ENCODE results near the gene EXOC6.

Gene EXOC6

DNA sequence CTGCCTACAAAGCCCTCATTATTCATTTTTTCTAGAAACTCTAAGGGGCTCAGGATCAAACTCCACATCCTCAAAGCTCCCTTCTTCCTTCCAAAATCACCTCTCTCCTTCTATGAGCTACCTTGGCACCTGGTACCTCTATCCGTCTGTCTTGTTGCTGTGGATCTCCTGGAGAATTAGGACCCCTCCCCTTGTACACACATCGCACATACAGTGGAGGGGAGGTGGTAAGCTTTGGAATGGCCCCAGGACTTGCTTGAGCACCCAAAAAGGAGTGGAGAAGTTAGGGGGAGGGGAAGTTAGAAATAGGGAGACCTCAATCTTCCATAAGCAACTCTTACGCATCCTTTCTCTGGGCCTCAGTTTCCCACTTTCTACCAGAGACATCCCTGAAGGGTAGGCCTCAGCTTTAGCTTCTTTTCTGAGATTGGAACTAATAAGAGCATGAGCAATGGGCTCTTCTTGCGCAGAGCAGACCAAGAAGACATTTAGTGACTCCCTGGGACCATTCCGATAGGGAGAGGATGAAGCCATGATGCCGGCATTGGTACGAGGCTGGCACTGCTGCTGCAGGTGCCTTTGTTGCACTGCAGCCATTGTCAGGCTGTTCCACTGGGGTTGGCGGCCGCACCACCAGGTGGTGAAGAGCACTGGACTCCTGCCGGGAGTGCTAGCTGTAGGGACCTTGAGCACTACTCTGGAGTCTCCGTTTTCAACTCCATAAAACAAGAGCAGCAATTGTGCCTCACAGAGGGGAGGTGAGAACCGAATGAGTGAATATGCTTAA lies 216.7 kb downstream of the EXOC6 start:
- no peak for DNase-seq (ENCODE audit: low read depth)

DNA sequence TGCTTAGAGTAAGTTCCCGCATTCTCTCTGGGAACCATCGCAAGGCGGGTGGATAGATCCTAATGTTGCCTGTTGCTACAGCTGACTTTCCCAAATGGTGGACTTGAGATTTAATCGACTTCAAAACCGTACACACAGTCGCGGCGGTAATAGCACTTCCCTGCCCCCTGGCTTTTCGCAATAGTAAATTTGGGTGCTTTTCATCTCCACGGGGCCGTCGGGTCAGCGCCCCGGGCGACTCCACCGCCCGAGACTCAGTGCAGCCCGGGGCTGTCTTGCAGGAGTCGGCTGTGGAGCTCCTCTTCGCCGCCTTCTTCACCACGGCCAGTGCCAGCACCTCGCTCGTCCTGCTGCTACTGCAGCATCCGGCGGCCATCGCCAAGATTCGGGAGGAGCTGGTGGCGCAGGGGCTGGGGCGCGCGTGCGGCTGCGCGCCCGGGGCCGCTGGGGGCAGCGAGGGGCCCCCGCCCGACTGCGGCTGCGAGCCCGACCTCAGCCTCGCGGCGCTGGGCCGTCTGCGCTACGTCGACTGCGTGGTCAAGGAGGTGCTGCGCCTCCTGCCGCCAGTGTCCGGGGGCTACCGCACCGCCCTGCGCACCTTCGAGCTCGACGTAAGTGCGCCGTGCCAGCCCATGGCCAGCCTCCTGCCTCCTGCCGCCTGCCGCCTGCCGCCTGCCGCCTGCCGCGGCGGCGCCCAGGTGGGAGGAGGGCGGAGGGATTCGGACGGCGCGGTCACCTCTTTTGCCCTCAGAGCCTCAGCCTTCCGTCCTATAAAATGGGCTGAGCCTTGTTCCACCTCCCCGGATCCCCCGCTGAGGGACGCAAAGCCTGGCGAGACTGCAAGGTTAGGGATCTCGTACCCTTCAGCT lies 217.6 kb downstream of the EXOC6 start:
- DNase-seq (ENCODE audit: low read depth), result no peak

GRCh38 chr10:93066544-93066913 lies 218.2 kb downstream of the EXOC6 start:
- DNase-seq (ENCODE audit: low read depth), result no peak

DNA sequence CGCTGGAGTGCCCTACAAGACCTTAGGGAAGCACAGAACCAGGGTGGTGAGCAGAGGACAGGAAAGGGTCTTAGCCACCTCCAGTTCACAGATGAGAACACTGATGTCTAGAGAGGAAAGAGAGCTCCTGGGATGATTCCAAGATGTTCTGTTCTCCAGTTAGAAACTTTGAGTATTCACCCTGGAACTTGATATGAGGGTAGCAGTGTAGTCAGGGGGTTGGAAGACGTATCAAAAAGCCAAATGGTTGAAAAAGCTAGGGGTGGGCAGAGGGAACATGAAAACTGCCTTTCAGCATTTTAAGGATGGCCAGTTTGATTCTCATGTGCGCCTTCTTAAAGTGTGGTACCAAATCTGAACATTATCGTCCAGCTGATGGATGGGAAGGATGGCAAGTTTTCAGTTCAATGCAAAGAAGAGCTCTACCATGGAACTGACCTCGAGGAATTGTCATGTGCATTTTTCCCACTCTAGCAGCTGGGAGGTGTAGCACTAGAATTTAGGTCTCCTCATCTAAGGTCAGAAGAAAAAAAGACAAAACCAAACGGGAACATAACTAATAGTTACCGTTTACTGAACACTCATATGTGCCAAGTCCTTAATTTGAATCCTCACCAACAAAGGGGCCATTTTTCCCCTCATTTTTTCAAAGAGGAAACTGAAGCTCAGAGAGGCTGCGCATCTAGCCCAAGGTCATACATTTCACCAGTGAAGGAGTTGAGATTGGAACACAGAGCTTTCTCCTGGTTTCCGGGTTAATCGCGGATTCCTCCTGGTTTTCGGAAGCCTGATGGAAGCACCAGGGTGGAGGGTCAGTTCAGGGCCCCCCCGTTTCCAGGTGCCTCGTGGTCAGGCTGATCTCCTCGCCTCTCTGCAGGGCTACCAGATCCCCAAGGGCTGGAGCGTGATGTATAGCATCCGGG lies 219.4 kb downstream of the EXOC6 start:
- DNase-seq (ENCODE audit: low read depth), result no peak

- DNase-seq (ENCODE audit: low read depth), result peak; percentile 37
Observed at GRCh38 chr10:93068411-93069244, 220.3 kb downstream of the EXOC6 start.

GRCh38 chr10:93069245-93069561 lies 220.9 kb downstream of the EXOC6 start:
- DNase-seq (ENCODE audit: low read depth), result no peak

DNA sequence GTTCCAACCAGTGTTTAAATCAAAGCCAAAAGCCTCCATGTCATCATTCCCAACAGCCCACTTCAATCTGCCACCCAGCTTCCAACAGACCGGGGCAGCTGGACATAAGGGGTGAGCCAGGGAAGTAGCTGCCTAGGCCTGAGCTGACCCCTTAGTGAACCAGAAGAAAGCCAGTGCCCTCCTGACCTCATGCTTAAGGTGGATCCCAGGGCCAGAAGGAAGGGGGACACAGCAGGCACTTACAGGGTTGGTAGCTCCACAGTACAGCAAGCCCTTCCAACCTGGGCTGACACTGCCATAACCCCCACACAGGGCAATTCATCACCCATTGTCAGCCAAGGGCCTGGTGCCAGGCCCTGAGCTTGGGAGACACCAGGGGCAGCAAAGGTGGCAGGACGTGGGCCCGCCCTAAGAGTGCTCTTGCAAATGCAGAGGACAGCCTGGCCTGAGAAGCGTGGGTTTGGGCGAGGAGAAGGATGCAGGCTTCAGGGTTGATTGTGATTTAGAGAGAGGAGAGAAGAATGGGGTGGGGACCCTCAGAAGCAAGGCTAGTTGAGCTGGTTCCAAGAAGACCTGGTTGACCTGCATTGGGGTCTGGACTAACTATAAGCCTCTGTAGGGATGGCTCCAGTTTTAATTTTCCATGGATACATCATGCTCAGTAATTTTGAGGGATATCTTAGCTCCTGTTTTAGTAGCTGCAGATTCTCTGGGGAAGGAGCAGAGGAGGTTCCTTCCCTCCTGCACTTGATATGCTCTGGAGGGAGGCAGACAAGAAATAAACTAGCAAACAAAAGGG lies 222.3 kb downstream of the EXOC6 start:
- no peak for DNase-seq (ENCODE audit: low read depth)

DNA sequence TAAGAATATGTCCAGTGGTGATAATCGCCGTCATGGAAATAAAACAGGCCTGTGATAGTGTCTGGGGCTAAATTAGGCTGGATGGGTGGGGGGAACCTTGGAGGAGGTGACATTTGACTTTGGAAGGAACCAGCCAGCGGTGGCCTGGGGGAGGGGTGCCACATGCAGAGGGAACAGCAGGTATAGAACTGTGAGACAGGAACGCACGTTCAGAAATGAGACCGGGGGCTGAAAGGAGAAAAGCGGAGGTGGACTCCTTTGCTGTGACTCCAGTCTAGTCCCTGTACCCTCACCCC lies 222.8 kb downstream of the EXOC6 start:
- DNase-seq (ENCODE audit: low read depth), result no peak

- DNase-seq (ENCODE audit: low read depth), result no peak
Observed at GRCh38 chr10:93071674-93072224, 223.4 kb downstream of the EXOC6 start.

GRCh38 chr10:93072225-93072712 lies 223.9 kb downstream of the EXOC6 start:
- no peak for DNase-seq (ENCODE audit: low read depth)

DNA sequence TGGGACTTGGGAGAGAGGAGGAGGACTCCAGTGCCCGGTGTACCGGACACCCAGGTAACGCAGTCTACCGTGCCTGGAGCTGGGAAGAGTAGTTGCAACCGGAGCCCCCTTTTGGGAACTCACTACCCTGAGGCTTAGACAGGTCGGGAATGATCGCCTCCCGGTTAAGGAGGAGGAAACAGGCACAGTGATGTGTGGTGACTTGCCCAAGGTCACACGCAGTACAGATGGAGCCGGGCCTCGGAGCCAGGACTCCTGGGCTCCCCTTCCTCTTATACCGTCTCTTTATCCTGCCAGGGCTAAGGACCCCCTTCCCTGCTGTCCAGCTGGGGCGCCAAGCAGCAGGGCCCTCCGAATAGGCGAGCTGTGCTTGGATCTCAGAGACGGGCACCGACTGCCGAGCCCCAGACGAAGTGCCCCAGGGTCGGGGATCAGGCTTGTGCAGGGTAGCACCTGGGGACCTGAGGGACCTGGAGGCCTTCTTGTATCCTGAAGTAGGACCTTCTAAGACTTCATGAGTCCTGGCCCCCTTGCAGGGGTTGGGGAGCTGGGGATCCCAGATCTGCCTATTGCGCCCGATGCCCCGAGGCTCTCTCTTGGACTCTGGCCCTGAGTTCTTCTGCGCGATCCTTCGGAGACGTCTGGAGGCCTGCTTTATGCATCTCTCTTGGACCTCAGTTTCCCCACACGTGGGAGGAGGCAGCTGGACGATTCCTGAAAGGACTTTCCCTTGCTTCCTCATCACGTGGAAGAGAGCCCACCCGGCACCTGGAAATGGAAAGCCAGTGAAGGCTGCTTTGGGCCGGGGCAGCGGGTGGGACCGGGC lies 224.6 kb downstream of the EXOC6 start:
- no peak for DNase-seq (ENCODE audit: low read depth)

DNA sequence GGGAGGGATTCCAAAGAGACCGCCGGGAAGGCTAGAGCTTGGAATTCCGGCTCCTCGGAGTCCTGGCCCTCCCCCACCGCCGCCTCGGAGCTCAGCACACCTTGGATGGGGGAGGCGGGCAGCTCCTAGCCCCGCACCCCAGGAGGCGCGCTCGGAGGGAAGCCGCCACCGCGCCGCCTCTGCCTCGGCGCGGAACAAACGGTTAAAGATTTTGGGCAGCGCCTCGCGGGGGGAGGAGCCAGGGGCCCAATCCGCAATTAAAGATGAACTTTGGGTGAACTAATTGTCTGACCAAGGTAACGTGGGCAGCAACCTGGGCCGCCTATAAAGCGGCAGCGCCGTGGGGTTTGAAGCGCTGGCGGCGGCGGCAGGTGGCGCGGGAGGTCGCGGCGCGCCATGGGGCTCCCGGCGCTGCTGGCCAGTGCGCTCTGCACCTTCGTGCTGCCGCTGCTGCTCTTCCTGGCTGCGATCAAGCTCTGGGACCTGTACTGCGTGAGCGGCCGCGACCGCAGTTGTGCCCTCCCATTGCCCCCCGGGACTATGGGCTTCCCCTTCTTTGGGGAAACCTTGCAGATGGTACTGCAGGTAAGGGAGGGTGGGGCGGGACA lies 225.3 kb downstream of the EXOC6 start, which contains the start of gene CYP26A1:
Gene CYP26A1 (plus strand): TSS at position 355 of the 608 bp plus-strand sequence. CDS start 42 bp downstream, at position 397.
- no peak for DNase-seq (ENCODE audit: low read depth)

DNA sequence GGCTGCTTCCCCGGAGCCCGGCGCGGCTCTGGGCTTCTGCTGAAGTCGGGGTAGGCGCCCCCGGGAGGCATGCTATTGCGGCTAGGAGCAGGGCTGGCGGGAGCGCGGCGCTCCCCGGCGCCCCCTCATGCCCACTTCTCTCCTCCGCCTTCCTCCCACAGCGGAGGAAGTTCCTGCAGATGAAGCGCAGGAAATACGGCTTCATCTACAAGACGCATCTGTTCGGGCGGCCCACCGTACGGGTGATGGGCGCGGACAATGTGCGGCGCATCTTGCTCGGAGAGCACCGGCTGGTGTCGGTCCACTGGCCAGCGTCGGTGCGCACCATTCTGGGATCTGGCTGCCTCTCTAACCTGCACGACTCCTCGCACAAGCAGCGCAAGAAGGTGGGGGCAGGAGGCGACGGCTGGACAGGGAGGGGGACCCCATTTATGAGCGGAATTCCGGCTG lies 225.9 kb downstream of the EXOC6 start:
- DNase-seq (ENCODE audit: low read depth), result no peak

DNA sequence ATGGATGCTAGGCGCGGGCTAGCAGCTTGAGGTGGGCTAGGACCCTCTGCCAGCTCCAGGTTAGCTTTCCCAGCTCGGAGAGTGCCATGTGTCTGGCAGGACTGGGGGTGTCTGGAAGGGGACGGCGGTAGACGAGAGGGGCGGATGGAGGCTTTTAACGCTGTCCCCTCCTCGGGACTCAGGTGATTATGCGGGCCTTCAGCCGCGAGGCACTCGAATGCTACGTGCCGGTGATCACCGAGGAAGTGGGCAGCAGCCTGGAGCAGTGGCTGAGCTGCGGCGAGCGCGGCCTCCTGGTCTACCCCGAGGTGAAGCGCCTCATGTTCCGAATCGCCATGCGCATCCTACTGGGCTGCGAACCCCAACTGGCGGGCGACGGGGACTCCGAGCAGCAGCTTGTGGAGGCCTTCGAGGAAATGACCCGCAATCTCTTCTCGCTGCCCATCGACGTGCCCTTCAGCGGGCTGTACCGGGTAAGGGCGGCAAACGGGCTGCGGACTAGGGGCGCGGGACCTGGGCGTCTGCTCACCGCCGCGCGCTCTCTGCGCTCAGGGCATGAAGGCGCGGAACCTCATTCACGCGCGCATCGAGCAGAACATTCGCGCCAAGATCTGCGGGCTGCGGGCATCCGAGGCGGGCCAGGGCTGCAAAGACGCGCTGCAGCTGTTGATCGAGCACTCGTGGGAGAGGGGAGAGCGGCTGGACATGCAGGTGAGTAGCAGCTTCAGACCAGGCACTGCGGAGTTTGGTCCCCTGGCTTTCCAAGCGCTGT lies 226.5 kb downstream of the EXOC6 start:
- DNase-seq (ENCODE audit: low read depth), result no peak

DNA sequence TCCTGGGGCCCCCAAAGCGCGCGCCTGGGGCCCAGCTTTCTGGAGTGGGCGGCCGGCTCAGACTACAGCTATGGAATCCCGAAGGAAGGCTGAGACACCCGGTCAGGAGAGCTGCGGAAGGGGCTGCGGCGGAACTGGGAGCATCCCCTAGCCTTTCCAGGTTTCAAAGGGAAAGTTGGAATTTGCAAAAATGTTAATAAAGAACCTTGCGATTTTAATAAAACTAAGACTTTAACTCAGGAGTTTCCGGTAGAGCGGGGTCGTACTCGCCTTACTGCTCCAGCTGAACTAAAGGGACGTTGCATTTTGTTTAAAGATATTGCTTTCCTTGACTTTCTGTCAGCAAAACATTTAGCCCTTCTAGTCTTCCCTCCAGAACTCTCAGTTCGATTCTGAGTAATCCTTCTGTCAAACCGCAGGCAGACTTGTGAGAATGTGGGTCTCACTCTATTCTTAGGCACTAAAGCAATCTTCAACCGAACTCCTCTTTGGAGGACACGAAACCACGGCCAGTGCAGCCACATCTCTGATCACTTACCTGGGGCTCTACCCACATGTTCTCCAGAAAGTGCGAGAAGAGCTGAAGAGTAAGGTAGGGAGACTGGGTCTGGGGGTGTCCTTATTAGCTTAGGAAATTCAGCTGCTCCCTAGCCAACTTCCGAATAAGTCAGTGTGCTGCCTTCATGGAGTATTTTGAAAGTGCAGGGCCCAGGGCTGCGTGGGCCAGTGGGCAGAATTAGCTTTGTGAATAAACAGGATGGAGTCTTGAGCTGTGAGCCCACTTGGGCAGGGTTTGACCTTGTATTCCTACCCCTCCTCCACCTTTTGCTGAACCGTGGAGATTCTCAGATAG lies 227.3 kb downstream of the EXOC6 start:
- DNase-seq (ENCODE audit: low read depth), result no peak

DNA sequence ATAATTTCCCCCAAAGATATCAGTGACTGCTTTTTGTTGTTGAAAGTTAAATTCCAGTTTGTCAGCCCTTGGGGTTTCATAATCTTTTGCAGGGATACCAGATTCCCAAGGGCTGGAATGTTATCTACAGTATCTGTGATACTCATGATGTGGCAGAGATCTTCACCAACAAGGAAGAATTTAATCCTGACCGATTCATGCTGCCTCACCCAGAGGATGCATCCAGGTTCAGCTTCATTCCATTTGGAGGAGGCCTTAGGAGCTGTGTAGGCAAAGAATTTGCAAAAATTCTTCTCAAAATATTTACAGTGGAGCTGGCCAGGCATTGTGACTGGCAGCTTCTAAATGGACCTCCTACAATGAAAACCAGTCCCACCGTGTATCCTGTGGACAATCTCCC lies 228.6 kb downstream of the EXOC6 start:
- DNase-seq (ENCODE audit: low read depth), result no peak

DNA sequence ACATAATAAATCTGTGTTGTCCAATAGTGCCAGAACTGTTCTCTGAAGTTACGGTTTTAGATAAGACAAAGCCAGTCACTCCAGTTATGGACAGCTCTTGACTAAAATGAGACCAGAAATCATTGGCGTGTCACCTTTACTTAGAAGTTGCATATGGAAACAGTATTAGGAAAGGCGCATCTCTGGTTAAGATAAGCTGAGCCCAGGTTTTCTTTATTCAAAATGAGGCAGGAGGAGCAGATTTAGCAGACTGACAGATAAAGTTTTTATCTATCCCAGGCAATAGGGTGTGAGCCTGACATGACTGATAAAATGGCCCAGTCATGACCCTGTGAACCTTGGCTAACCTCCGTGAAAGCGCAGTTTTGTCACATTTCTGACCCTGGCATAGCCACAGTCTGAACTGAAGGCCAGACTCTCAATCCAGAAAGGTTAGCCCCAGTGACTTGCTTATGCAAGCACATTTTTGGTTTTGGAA lies 229.6 kb downstream of the EXOC6 start:
- DNase-seq (ENCODE audit: low read depth), result no peak
